HEK293 (cell line): Measurements from ENCODE around the gene ZNF780B.

Experiments
- CTCF ChIA-PET: fragments of 350-600 bp; formaldehyde crosslinking; extraction: SDS; loops from one replicate; lab custom pipeline; 2021; ENCODE audit warnings: antibody characterized with exemption; lab: Yijun Ruan, JAX
- POLR2A ChIA-PET: fragments of 300-600 bp; formaldehyde crosslinking; extraction: SDS; loops from one replicate; lab custom pipeline; 2020; ENCODE audit warnings: antibody characterized with exemption, inconsistent platforms; lab: Yijun Ruan, JAX
- H3K27ac ChIP-seq: fragments of 200-500 bp; sonication (Bioruptor generic); 2 replicates; pipeline ENCODE4 v1.5.1; 2014; ENCODE audit warnings: low read depth, low read length, control low read depth, inconsistent platforms; ENCODE audit errors: extremely low read depth
- H3K36me3 ChIP-seq, 2 experiments: fragments of 200-500 bp in 1 of 2; sonication (Bioruptor generic) in 1 of 2; 1 replicate in 1 of 2; 2 replicates in 1 of 2; pipeline ENCODE4 v1.5.1; 2014 to 2017; ENCODE audit warnings: inconsistent platforms in 2 of 2, low read length in 2 of 2; ENCODE audit not compliant: control insufficient read depth in 2 of 2, insufficient read depth in 1 of 2
- H3K4me1 ChIP-seq: fragments of 200-500 bp; sonication (Bioruptor generic); 2 replicates; pipeline ENCODE4 v1.5.1; 2014; ENCODE audit warnings: mild to moderate bottlenecking, low read length, inconsistent platforms; ENCODE audit not compliant: control insufficient read depth, insufficient read depth
- H3K4me3 ChIP-seq: 2 replicates; pipeline ENCODE4 v1.5.1; 2011; ENCODE audit warnings: low read depth, mild to moderate bottlenecking, control low read depth, low read length, moderate library complexity
- H3K9me3 ChIP-seq: fragments of 200-500 bp; sonication (Bioruptor generic); 2 replicates; pipeline ENCODE4 v1.5.1; 2014; ENCODE audit warnings: low read depth, low read length, inconsistent platforms; ENCODE audit not compliant: control insufficient read depth, insufficient read depth
- KLF1 ChIP-seq: fragments of 450-650 bp; formaldehyde crosslinking; IDR thresholded peaks from 2 replicates; pipeline ENCODE4 v1.5.1; 2016; ENCODE audit warnings: missing biosample characterization, missing genetic modification characterization
- KLF17 ChIP-seq: fragments of 450-650 bp; formaldehyde crosslinking; IDR thresholded peaks from 2 replicates; pipeline ENCODE4 v1.5.1; 2016; ENCODE audit warnings: missing biosample characterization, missing genetic modification characterization
- RBAK ChIP-seq: fragments of 450-650 bp; formaldehyde crosslinking; IDR thresholded peaks from 2 replicates; pipeline ENCODE4 v1.5.1; 2016; ENCODE audit warnings: missing biosample characterization, missing genetic modification characterization
- SCRT2 ChIP-seq: fragments of 450-650 bp; formaldehyde crosslinking; IDR thresholded peaks from 2 replicates; pipeline ENCODE4 v1.5.1; 2016; ENCODE audit warnings: missing biosample characterization, missing genetic modification characterization
- ZNF350 ChIP-seq: fragments of 450-650 bp; formaldehyde crosslinking; IDR thresholded peaks from 2 replicates; pipeline ENCODE4 v1.5.0; 2017; ENCODE audit warnings: missing biosample characterization, mild to moderate bottlenecking, missing genetic modification characterization
- ZNF580 ChIP-seq: fragments of 450-650 bp; formaldehyde crosslinking; IDR thresholded peaks from 2 replicates; pipeline ENCODE4 v1.5.1; 2016; ENCODE audit warnings: missing biosample characterization, missing genetic modification characterization
- ZNF76 ChIP-seq: fragments of 450-650 bp; formaldehyde crosslinking; IDR thresholded peaks from 2 replicates; pipeline ENCODE4; 2016; ENCODE audit warnings: low read depth, missing biosample characterization, missing genetic modification characterization, borderline replicate concordance
- ZNF777 ChIP-seq: fragments of 450-650 bp; formaldehyde crosslinking; IDR thresholded peaks from 2 replicates; pipeline ENCODE4 v1.5.1; 2017; ENCODE audit warnings: missing biosample characterization, missing genetic modification characterization, borderline replicate concordance
- ZNF843 ChIP-seq: fragments of 450-650 bp; formaldehyde crosslinking; IDR thresholded peaks from 2 replicates; pipeline ENCODE4 v1.5.1; 2016; ENCODE audit warnings: missing biosample characterization, missing genetic modification characterization
- TF ChIP-seq, protein P1 (sequence below): fragments of 450-650 bp; formaldehyde crosslinking; conservative IDR thresholded peaks from 2 replicates; pipeline ENCODE4 v1.5.1; 2016; ENCODE audit warnings: low read depth, missing biosample characterization, missing genetic modification characterization
- TF ChIP-seq, protein P2 (sequence below): fragments of 450-650 bp; formaldehyde crosslinking; IDR thresholded peaks from 2 replicates; pipeline ENCODE4 v1.5.1; 2016; ENCODE audit warnings: missing biosample characterization, missing genetic modification characterization
- TF ChIP-seq, protein P3 (sequence below): fragments of 450-650 bp; formaldehyde crosslinking; IDR thresholded peaks from 2 replicates; pipeline ENCODE4 v1.5.1; 2016; ENCODE audit warnings: missing biosample characterization, missing genetic modification characterization, low read depth
- TF ChIP-seq, protein P4 (sequence below): fragments of 450-650 bp; formaldehyde crosslinking; IDR thresholded peaks from 2 replicates; pipeline ENCODE4 v1.5.1; 2016; ENCODE audit warnings: missing biosample characterization, missing genetic modification characterization

The ZNF780B gene

DNA sequence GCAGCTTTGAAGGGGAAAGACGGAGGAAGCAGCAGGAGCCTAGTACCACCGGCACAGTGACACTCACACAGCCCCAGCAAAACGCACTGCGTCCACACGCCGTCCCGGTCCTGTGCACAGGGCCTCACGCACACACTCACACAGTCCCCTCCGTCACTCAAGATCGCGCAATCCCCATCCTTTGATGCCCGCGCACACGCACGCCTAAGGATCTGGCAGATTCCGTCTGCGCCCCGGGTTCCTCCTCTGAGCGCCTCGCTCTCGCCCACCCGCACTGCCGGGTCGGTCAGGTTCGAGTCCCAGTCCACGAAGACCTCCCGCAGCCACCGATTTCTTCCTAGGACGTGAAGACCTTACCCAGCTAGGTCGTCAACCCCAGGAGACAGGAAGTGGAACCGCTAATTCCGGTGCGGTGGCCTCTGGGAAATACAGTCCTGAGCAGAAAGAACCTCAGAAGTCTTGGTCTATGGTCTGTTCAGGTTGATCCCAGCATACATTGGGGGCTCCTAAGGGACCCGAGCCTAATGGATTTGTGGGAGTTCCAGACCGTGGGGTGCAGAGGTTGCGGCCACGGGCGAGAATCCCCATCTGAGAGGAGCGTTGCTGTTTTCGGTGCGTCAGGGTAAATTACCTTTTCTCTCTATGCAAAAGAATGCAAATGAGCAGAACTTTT is at the start of gene ZNF780B (continued):
- TF ChIP-seq, protein P1, sequence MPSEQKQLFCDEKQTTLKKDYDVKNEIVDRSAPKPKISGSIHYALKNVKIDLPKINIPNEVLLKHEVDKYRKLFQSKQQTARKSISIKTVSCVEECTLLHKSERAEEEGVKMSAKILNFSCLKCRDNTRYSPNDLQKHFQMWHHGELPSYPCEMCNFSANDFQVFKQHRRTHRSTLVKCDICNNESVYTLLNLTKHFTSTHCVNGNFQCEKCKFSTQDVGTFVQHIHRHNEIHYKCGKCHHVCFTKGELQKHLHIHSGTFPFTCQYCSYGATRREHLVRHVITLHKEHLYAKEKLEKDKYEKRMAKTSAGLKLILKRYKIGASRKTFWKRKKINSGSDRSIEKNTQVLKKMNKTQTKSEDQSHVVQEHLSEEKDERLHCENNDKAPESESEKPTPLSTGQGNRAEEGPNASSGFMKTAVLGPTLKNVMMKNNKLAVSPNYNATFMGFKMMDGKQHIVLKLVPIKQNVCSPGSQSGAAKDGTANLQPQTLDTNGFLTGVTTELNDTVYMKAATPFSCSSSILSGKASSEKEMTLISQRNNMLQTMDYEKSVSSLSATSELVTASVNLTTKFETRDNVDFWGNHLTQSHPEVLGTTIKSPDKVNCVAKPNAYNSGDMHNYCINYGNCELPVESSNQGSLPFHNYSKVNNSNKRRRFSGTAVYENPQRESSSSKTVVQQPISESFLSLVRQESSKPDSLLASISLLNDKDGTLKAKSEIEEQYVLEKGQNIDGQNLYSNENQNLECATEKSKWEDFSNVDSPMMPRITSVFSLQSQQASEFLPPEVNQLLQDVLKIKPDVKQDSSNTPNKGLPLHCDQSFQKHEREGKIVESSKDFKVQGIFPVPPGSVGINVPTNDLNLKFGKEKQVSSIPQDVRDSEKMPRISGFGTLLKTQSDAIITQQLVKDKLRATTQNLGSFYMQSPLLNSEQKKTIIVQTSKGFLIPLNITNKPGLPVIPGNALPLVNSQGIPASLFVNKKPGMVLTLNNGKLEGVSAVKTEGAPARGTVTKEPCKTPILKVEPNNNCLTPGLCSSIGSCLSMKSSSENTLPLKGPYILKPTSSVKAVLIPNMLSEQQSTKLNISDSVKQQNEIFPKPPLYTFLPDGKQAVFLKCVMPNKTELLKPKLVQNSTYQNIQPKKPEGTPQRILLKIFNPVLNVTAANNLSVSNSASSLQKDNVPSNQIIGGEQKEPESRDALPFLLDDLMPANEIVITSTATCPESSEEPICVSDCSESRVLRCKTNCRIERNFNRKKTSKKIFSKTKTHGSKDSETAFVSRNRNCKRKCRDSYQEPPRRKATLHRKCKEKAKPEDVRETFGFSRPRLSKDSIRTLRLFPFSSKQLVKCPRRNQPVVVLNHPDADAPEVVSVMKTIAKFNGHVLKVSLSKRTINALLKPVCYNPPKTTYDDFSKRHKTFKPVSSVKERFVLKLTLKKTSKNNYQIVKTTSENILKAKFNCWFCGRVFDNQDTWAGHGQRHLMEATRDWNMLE (tag by site-specific recombination), result peak; percentile 100
- TF ChIP-seq ZNF777 (tag by site-specific recombination), result peak; percentile 67; the same call in 1 of the 2 replicates
- TF ChIP-seq ZNF350, result peak; percentile 79; the same call in 1 of the 2 replicates
- TF ChIP-seq ZNF580 (tag by site-specific recombination), result peak; percentile 99
- peak; percentile 96 for TF ChIP-seq ZNF76 (tag by site-specific recombination)
- TF ChIP-seq, protein P2, sequence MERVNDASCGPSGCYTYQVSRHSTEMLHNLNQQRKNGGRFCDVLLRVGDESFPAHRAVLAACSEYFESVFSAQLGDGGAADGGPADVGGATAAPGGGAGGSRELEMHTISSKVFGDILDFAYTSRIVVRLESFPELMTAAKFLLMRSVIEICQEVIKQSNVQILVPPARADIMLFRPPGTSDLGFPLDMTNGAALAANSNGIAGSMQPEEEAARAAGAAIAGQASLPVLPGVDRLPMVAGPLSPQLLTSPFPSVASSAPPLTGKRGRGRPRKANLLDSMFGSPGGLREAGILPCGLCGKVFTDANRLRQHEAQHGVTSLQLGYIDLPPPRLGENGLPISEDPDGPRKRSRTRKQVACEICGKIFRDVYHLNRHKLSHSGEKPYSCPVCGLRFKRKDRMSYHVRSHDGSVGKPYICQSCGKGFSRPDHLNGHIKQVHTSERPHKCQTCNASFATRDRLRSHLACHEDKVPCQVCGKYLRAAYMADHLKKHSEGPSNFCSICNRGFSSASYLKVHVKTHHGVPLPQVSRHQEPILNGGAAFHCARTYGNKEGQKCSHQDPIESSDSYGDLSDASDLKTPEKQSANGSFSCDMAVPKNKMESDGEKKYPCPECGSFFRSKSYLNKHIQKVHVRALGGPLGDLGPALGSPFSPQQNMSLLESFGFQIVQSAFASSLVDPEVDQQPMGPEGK, result peak; percentile 35; the same call in 1 of the 2 replicates
- TF ChIP-seq, protein P3, sequence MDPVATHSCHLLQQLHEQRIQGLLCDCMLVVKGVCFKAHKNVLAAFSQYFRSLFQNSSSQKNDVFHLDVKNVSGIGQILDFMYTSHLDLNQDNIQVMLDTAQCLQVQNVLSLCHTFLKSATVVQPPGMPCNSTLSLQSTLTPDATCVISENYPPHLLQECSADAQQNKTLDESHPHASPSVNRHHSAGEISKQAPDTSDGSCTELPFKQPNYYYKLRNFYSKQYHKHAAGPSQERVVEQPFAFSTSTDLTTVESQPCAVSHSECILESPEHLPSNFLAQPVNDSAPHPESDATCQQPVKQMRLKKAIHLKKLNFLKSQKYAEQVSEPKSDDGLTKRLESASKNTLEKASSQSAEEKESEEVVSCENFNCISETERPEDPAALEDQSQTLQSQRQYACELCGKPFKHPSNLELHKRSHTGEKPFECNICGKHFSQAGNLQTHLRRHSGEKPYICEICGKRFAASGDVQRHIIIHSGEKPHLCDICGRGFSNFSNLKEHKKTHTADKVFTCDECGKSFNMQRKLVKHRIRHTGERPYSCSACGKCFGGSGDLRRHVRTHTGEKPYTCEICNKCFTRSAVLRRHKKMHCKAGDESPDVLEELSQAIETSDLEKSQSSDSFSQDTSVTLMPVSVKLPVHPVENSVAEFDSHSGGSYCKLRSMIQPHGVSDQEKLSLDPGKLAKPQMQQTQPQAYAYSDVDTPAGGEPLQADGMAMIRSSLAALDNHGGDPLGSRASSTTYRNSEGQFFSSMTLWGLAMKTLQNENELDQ, result no peak
- TF ChIP-seq, protein P4, sequence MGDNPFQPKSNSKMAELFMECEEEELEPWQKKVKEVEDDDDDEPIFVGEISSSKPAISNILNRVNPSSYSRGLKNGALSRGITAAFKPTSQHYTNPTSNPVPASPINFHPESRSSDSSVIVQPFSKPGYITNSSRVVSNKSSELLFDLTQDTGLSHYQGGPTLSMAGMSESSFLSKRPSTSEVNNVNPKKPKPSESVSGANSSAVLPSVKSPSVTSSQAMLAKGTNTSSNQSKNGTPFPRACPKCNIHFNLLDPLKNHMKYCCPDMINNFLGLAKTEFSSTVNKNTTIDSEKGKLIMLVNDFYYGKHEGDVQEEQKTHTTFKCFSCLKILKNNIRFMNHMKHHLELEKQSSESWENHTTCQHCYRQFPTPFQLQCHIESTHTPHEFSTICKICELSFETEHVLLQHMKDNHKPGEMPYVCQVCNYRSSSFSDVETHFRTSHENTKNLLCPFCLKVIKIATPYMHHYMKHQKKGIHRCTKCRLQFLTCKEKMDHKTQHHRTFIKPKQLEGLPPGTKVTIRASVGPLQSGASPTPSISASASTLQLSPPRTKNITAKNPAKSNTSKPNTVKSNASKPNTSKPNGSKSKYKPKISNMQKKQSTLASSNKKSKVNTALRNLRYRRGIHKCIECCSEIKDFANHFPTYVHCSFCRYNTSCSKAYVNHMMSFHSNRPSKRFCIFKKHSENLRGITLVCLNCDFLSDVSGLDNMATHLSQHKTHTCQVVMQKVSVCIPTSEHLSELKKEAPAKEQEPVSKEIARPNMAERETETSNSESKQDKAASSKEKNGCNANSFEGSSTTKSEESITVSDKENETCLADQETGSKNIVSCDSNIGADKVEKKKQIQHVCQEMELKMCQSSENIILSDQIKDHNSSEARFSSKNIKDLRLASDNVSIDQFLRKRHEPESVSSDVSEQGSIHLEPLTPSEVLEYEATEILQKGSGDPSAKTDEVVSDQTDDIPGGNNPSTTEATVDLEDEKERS (tag by site-specific recombination), result peak; percentile 94
- no peak for TF ChIP-seq RBAK (tag by site-specific recombination)
- no peak for TF ChIP-seq KLF1

DNA sequence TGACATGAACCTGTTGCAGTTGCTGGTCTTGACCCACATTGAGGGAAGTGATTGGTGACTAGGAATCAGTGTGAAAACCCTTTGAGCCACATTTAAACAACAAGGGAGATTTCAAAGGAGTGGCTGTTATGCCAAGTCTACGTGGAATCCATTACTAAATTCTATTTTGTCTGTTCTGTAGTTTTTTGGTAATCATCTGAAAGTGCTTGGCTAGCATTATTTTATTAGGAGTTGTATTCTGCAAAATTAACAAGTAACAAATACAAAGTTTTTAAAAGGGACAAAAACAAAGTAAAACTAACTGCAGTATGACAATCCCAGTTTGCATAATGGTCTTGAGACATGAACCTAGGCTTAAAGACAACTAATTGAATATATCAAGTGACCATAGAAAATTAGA is 48.7 kb upstream of the ZNF780B start:
- no peak overlapping the region for H3K4me3 ChIP-seq
- POLR2A ChIA-PET, result no interaction called here
- H3K4me1 ChIP-seq, result no peaks in the 10 kb centered on the region
- H3K9me3 ChIP-seq, result no peaks in the 10 kb centered on the region
- H3K27ac ChIP-seq, result no peak overlapping the region
- TF ChIP-seq KLF17 (tag by site-specific recombination), result no peak
- TF ChIP-seq ZNF843 (tag by site-specific recombination), result no peak
- 0 out of 2 replicates have a peak, but pooled peaks have one; percentile 51 for TF ChIP-seq SCRT2 (tag by site-specific recombination)
- H3K36me3 ChIP-seq, result no peaks in the 10 kb centered on the region; a peak in 1 of 3 replicates
- CTCF ChIA-PET, result no interaction called here
